Measurements from ENCODE around the gene XIRP1.

XIRP1 gene

DNA sequence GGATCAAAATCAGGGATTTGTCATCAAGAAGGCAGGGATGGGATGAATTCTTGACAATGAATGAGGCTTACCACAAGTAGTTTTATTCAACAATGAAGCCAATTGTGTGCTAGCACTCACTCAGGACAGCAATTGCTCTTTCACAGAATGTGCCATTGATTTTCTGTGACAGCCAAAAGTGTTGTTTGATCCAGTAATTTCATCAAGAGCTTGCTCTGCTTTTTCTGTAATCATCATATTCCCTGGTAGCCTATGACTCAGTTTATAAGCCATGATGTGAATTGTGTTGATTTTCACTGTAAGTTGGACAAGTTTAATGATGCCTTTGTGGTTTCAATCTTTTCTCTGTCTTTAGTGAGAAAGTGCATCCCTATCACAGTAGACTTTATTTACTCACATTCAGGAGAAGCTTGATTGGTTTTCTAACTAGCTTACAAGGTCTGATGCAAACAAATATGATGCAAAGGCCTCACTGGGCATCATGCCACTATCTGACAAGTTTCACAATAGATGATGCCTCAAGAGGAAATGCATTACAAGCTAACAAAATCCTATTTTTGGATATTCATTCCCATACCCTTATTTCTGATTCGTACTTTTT, 25.4 kb downstream of the XIRP1 start:
- Histone ChIP-seq H3K9me2 (replicated peaks; ENCODE audit: low read depth, low read length) (no peaks in the 10 kb centered on the region), H3K36me3 (ENCODE audit: insufficient read depth, low read length) (no peaks in the 10 kb centered on the region), H3K79me2 (ENCODE audit: insufficient read depth, low read length) (no peaks in the 10 kb centered on the region), H2AFZ (ENCODE audit: low read length) (no peak overlapping the region), H3K9me3 (ENCODE audit: insufficient read depth, low read depth, low read length) (no peaks in the 10 kb centered on the region), H3K4me2 (ENCODE audit: low read depth, low read length, poor library complexity, severe bottlenecking) (no peak overlapping the region), H4K20me1 (ENCODE audit: insufficient read depth, low read length, poor library complexity, severe bottlenecking) (no peaks in the 10 kb centered on the region), H3K4me3 (ENCODE audit: low read length, poor library complexity, severe bottlenecking) (no peak overlapping the region), H3K27me3 (ENCODE audit: insufficient read depth, low read length, poor library complexity, severe bottlenecking) (no peaks in the 10 kb centered on the region), H3F3A (ENCODE audit: low read depth) (no peaks in the 10 kb centered on the region), H3K4me1 (ENCODE audit: insufficient read depth, low read length, poor library complexity, severe bottlenecking) (peaks cover 13% of the 10 kb centered on the region), H3K9ac (ENCODE audit: low read depth, low read length, poor library complexity, severe bottlenecking) (no peak overlapping the region)
- TF ChIP-seq EZH2phosphoT487 (IDR thresholded peaks at IDR 0.05; ENCODE audit: borderline replicate concordance), result no peak
- TF ChIP-seq CTCF (conservative IDR thresholded peaks at IDR 0.05; ENCODE audit: low read length), result no peak

DNA sequence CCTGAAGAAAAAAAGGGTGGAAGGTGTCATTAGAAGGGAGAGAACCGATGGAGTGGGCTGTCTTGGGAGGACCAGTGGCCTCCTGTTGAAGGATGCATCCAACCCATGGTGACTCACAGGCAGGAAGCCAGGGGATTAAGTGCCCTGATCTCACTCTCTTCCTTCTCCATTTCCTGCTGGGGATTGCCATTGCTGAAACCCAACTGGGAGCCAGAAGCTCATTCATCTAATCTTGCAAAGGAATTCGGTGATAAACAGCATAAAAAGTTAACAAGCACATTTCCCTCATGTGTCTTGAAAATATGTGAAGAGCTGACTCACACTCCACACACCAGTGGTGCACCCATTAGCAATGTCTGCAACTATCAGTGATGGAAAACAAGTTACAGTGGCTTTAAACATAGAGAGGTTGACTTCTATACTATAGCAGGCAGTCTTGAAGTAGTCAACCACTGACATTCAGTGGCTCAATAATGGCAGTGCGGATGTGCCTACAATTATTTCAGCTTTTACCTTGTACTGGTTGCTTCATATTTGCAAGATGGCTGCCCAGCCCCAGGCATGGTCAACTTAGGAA, 26.2 kb downstream of the XIRP1 start:
- no peaks in the 10 kb centered on the region for H3K27me3 ChIP-seq (ENCODE audit: insufficient read depth, low read length, poor library complexity, severe bottlenecking)
- H3F3A ChIP-seq (ENCODE audit: low read depth), result no peaks in the 10 kb centered on the region
- no peak overlapping the region for H3K4me3 ChIP-seq (ENCODE audit: low read length, poor library complexity, severe bottlenecking)
- H3K4me1 ChIP-seq (ENCODE audit: insufficient read depth, low read length, poor library complexity, severe bottlenecking), result peaks cover 13% of the 10 kb centered on the region
- H3K79me2 ChIP-seq (ENCODE audit: insufficient read depth, low read length), result no peaks in the 10 kb centered on the region
- peak overlapping the region; percentile 7; the same call in 1 of the 2 replicates for H2AFZ ChIP-seq (ENCODE audit: low read length)
- H3K9me2 ChIP-seq (replicated peaks; ENCODE audit: low read depth, low read length), result no peaks in the 10 kb centered on the region
- TF ChIP-seq CTCF (conservative IDR thresholded peaks at IDR 0.05; ENCODE audit: low read length), result peak; percentile 40
- TF ChIP-seq EZH2phosphoT487 (IDR thresholded peaks at IDR 0.05; ENCODE audit: borderline replicate concordance), result no peak
- no peak overlapping the region for H3K9ac ChIP-seq (ENCODE audit: low read depth, low read length, poor library complexity, severe bottlenecking)
- no peaks in the 10 kb centered on the region for H4K20me1 ChIP-seq (ENCODE audit: insufficient read depth, low read length, poor library complexity, severe bottlenecking)
- peak overlapping the region; percentile 22 for H3K4me2 ChIP-seq (ENCODE audit: low read depth, low read length, poor library complexity, severe bottlenecking)
- no peaks in the 10 kb centered on the region for H3K9me3 ChIP-seq (ENCODE audit: insufficient read depth, low read depth, low read length)
- no peaks in the 10 kb centered on the region for H3K36me3 ChIP-seq (ENCODE audit: insufficient read depth, low read length)

GRCh38 chr3:39165518-39165917, 26.9 kb downstream of the XIRP1 start:
- no peak overlapping the region for H3K9ac ChIP-seq (ENCODE audit: low read depth, low read length, poor library complexity, severe bottlenecking)
- H3K4me3 ChIP-seq (ENCODE audit: low read length, poor library complexity, severe bottlenecking), result no peak overlapping the region
- H4K20me1 ChIP-seq (ENCODE audit: insufficient read depth, low read length, poor library complexity, severe bottlenecking), result no peaks in the 10 kb centered on the region
- no peak overlapping the region for H2AFZ ChIP-seq (ENCODE audit: low read length)
- no peaks in the 10 kb centered on the region for H3K9me2 ChIP-seq (replicated peaks; ENCODE audit: low read depth, low read length)
- H3K4me1 ChIP-seq (ENCODE audit: insufficient read depth, low read length, poor library complexity, severe bottlenecking), result peaks cover 13% of the 10 kb centered on the region
- H3K9me3 ChIP-seq (ENCODE audit: insufficient read depth, low read depth, low read length), result no peaks in the 10 kb centered on the region
- no peaks in the 10 kb centered on the region for H3K79me2 ChIP-seq (ENCODE audit: insufficient read depth, low read length)
- H3K36me3 ChIP-seq (ENCODE audit: insufficient read depth, low read length), result no peaks in the 10 kb centered on the region
- H3K27me3 ChIP-seq (ENCODE audit: insufficient read depth, low read length, poor library complexity, severe bottlenecking), result no peaks in the 10 kb centered on the region
- no peak overlapping the region for H3K4me2 ChIP-seq (ENCODE audit: low read depth, low read length, poor library complexity, severe bottlenecking)
- no peak for TF ChIP-seq CTCF (conservative IDR thresholded peaks at IDR 0.05; ENCODE audit: low read length)
- TF ChIP-seq EZH2phosphoT487 (IDR thresholded peaks at IDR 0.05; ENCODE audit: borderline replicate concordance), result no peak
- no peaks in the 10 kb centered on the region for H3F3A ChIP-seq (ENCODE audit: low read depth)

Measured in Loucy (cell line).